Mesenchymal stem cell (in vitro differentiated cells and primary cell): ENCODE data around the gene MCF2.
"Not testable (repeated sequence)": the region's sequence is repeated elsewhere in the genome, so short reads cannot be mapped to it uniquely, and the experiment has no call there.

Experiments
- DNase-seq: peaks from one replicate; pipeline ENCODE4 v3.0.0-alpha.2; 2013
- H2AFZ ChIP-seq: one replicate; pipeline ENCODE4 v1.6.1; 2013; ENCODE audit warnings: low read depth, mild to moderate bottlenecking, control low read depth, inconsistent platforms, low read length, moderate library complexity
- H2AK5ac ChIP-seq: 2 replicates; pipeline ENCODE4 v1.6.1; 2013; ENCODE audit warnings: low read length, moderate library complexity, mild to moderate bottlenecking, inconsistent platforms; ENCODE audit not compliant: severe bottlenecking
- H2BK120ac ChIP-seq: one replicate; pipeline ENCODE4 v1.6.1; 2013; ENCODE audit warnings: low read depth, mild to moderate bottlenecking, inconsistent platforms, low read length, moderate library complexity
- H2BK12ac ChIP-seq, 2 experiments: one replicate each; pipeline ENCODE4 v1.6.1; 2013; ENCODE audit warnings: inconsistent platforms in 2 of 2, low read length in 2 of 2, mild to moderate bottlenecking in 2 of 2, moderate library complexity in 2 of 2, control low read depth in 1 of 2
- H2BK15ac ChIP-seq: one replicate; pipeline ENCODE4 v1.6.1; 2013; ENCODE audit warnings: mild to moderate bottlenecking, low read depth, inconsistent platforms; ENCODE audit not compliant: poor library complexity, severe bottlenecking
- H2BK5ac ChIP-seq: 2 replicates; pipeline ENCODE4 v1.6.1; 2013; ENCODE audit warnings: low read depth, mild to moderate bottlenecking, low read length, control low read depth, inconsistent platforms; ENCODE audit not compliant: poor library complexity, severe bottlenecking
- H3K14ac ChIP-seq, 2 experiments: one replicate each; pipeline ENCODE4 v1.6.1; 2013; ENCODE audit warnings: inconsistent platforms in 2 of 2, low read length in 2 of 2, control low read depth in 1 of 2, mild to moderate bottlenecking in 1 of 2, moderate library complexity in 1 of 2
- H3K18ac ChIP-seq, 2 experiments: one replicate each; pipeline ENCODE4 v1.6.1; 2013; ENCODE audit warnings: inconsistent platforms in 2 of 2, low read length in 2 of 2, control low read depth in 1 of 2, low read depth in 1 of 2, mild to moderate bottlenecking in 1 of 2
- H3K23ac ChIP-seq, 2 experiments: one replicate each; pipeline ENCODE4 v1.6.1; 2013; ENCODE audit warnings: inconsistent platforms in 2 of 2, low read length in 2 of 2, mild to moderate bottlenecking in 2 of 2, moderate library complexity in 2 of 2, control low read depth in 1 of 2
- H3K27ac ChIP-seq: 2 replicates; pipeline ENCODE4 v1.5.1; 2013; ENCODE audit warnings: mild to moderate bottlenecking, moderate library complexity, low read length, control low read depth, inconsistent platforms; ENCODE audit not compliant: poor library complexity, severe bottlenecking
- H3K27me3 ChIP-seq, 2 experiments: 2 replicates each; pipeline versions ENCODE4 v1.6.1 to v1.7.0; 2013; ENCODE audit warnings: low read length in 2 of 2, mild to moderate bottlenecking in 2 of 2, moderate library complexity in 2 of 2, control low read depth in 1 of 2, inconsistent platforms in 1 of 2; ENCODE audit not compliant: control insufficient read depth in 1 of 2, insufficient read depth in 1 of 2
- H3K36me3 ChIP-seq, 2 experiments: 2 replicates each; pipeline versions ENCODE4 v1.6.1 to v1.7.0; 2013; ENCODE audit warnings: low read length in 2 of 2, control low read depth in 1 of 2, inconsistent platforms in 1 of 2, low read depth in 1 of 2, mild to moderate bottlenecking in 1 of 2; ENCODE audit not compliant: insufficient read depth in 2 of 2, control insufficient read depth in 1 of 2
- H3K4ac ChIP-seq, 2 experiments: one replicate each; pipeline ENCODE4 v1.6.1; 2013; ENCODE audit warnings: inconsistent platforms in 2 of 2, low read length in 2 of 2, mild to moderate bottlenecking in 2 of 2, moderate library complexity in 2 of 2, control low read depth in 1 of 2, low read depth in 1 of 2
- H3K4me1 ChIP-seq: 2 replicates; pipeline ENCODE4 v1.6.1; 2013; ENCODE audit warnings: low read depth, low read length, control low read depth; ENCODE audit not compliant: control insufficient read depth, insufficient read depth
- H3K4me2 ChIP-seq: 2 replicates; pipeline ENCODE4 v1.6.1; 2013; ENCODE audit warnings: low read length, mild to moderate bottlenecking, inconsistent platforms; ENCODE audit not compliant: poor library complexity, severe bottlenecking
- H3K4me3 ChIP-seq, 2 experiments: 2 replicates each; pipeline versions ENCODE4 v1.5.1 to v1.7.0; 2013; ENCODE audit warnings: low read length in 2 of 2, mild to moderate bottlenecking in 2 of 2, control low read depth in 1 of 2, low read depth in 1 of 2; ENCODE audit not compliant: insufficient read depth in 1 of 2
- H3K79me1 ChIP-seq: replicated peaks from 2 replicates; pipeline ENCODE4 v1.6.1; 2013; ENCODE audit warnings: mild to moderate bottlenecking, control low read depth, low read length, inconsistent platforms; ENCODE audit not compliant: poor library complexity, severe bottlenecking
- H3K9ac ChIP-seq: 2 replicates; pipeline ENCODE4 v1.7.0; 2013; ENCODE audit warnings: mild to moderate bottlenecking, low read length, moderate library complexity
- H3K9me3 ChIP-seq: 2 replicates; pipeline ENCODE4 v1.7.0; 2013; ENCODE audit warnings: mild to moderate bottlenecking, low read length; ENCODE audit not compliant: control insufficient read depth
- H4K8ac ChIP-seq: one replicate; pipeline ENCODE4 v1.6.1; 2013; ENCODE audit warnings: inconsistent platforms, mild to moderate bottlenecking, low read length, moderate library complexity
- H4K91ac ChIP-seq: one replicate; pipeline ENCODE4 v1.6.1; 2013; ENCODE audit warnings: mild to moderate bottlenecking, low read length, inconsistent platforms
- WGBS: methylation state at CpG from one replicate; pipeline ENCODE4 v1.1.7; 2013; ENCODE audit warnings: mixed read lengths; 5-methylcytosine and 5-hydroxymethylcytosine counted together

Gene MCF2

GRCh38 chrX:139685175-139685574, 22.8 kb downstream of the MCF2 start:
- H2AK5ac ChIP-seq, H4K8ac ChIP-seq, H3K79me1 ChIP-seq, H2BK120ac ChIP-seq, H4K91ac ChIP-seq, H3K9me3 ChIP-seq, H2BK12ac ChIP-seq, H3K4ac ChIP-seq, DNase-seq, H3K36me3 ChIP-seq, H3K9ac ChIP-seq, H3K4me1 ChIP-seq, H2AFZ ChIP-seq, H2BK15ac ChIP-seq, H3K23ac ChIP-seq, H2BK5ac ChIP-seq, H3K4me2 ChIP-seq, H3K27ac ChIP-seq, H3K4me3 ChIP-seq, H3K27me3 ChIP-seq, H3K18ac ChIP-seq, H3K14ac ChIP-seq: not testable (repeated sequence)
- 79% methylated on average over 5 of the region's 7 CpGs for WGBS

GRCh38 chrX:139680356-139680755, 27.6 kb downstream of the MCF2 start:
- Histone ChIP-seq H3K4ac (no peak overlapping the region), H3K9me3 (peaks cover 2% of the 10 kb centered on the region), H2BK5ac (no peak overlapping the region), H3K9ac (no peak overlapping the region), H2AFZ (no peak overlapping the region), H3K27ac (no peak overlapping the region), H3K36me3 (no peaks in the 10 kb centered on the region), H3K14ac (no peak overlapping the region), H2BK120ac (no peak overlapping the region), H2AK5ac (no peak overlapping the region), H3K18ac (no peak overlapping the region), H4K8ac (no peak overlapping the region), H2BK15ac (no peak overlapping the region), H2BK12ac (no peak overlapping the region), H3K4me2 (no peak overlapping the region), H3K23ac (no peak overlapping the region), H3K79me1 (no peaks in the 10 kb centered on the region), H4K91ac (no peak overlapping the region), H3K4me1 (no peaks in the 10 kb centered on the region), H3K27me3 (no peaks in the 10 kb centered on the region), H3K4me3 (no peak overlapping the region)
- WGBS: 45% methylated on average over 1 of the region's 3 CpGs
- DNase-seq: no peak

- WGBS: no CpG with 5 or more reads among the region's 3 CpGs
- no peak overlapping the region for H3K4me2 ChIP-seq
These were observed 60.4 kb downstream of the MCF2 start for GRCh38 chrX:139647597-139647996.

GRCh38 chrX:139642241-139642927, 65.6 kb downstream of the MCF2 start:
- H3K27ac ChIP-seq: no peak overlapping the region
- no peak overlapping the region for H2AFZ ChIP-seq
- H2AK5ac ChIP-seq: no peak overlapping the region
- H4K91ac ChIP-seq: no peak overlapping the region
- no peak overlapping the region for H2BK12ac ChIP-seq
- no peak overlapping the region for H2BK120ac ChIP-seq
- H3K36me3 ChIP-seq: no peaks in the 10 kb centered on the region
- H3K4me3 ChIP-seq: peak overlapping the region in 1 of 2 experiments; percentile 51
- no peaks in the 10 kb centered on the region for H3K4me1 ChIP-seq
- no peak overlapping the region for H4K8ac ChIP-seq
- no peak overlapping the region for H3K4ac ChIP-seq
- H3K23ac ChIP-seq: no peak overlapping the region
- no peak overlapping the region for H2BK5ac ChIP-seq
- no peaks in the 10 kb centered on the region for H3K79me1 ChIP-seq
- no peaks in the 10 kb centered on the region for H3K9me3 ChIP-seq
- H3K4me2 ChIP-seq: peak overlapping the region; percentile 53
- no peak overlapping the region for H2BK15ac ChIP-seq
- no peak overlapping the region for H3K9ac ChIP-seq
- H3K14ac ChIP-seq: no peak overlapping the region
- WGBS: 10% methylated on average over 9 of the region's 10 CpGs
- DNase-seq: no peak
- peaks cover 0 to 4% of the 10 kb centered on the region in 2 experiments for H3K27me3 ChIP-seq
- no peak overlapping the region for H3K18ac ChIP-seq

More at GRCh38 chrX:139647597-139647996, 60.4 kb downstream of the MCF2 start:
- Histone ChIP-seq H2BK120ac (no peak overlapping the region), H3K14ac (no peak overlapping the region), H3K79me1 (no peaks in the 10 kb centered on the region), H4K91ac (no peak overlapping the region), H3K18ac (no peak overlapping the region), H3K4me3 (no peak overlapping the region), H3K4me1 (no peaks in the 10 kb centered on the region), H2BK5ac (no peak overlapping the region), H2AFZ (no peak overlapping the region), H3K27me3 (peaks cover 0 to 4% of the 10 kb centered on the region in 2 experiments), H3K4ac (no peak overlapping the region), H4K8ac (no peak overlapping the region), H2AK5ac (no peak overlapping the region), H2BK12ac (no peak overlapping the region), H3K9ac (no peak overlapping the region), H3K23ac (no peak overlapping the region), H3K27ac (no peak overlapping the region), H3K36me3 (no peaks in the 10 kb centered on the region), H3K9me3 (no peaks in the 10 kb centered on the region), H2BK15ac (no peak overlapping the region)
- DNase-seq: no peak
